ENCODE results near the gene NKX1-1.
"Not testable (repeated sequence)": the region's sequence is repeated elsewhere in the genome, so short reads cannot be mapped to it uniquely, and the experiment has no call there.

The NKX1-1 gene

GRCh38 chr4:1393866-1394265 lies 12.4 kb downstream of the NKX1-1 start:
- ATAC-seq (ENCODE audit: insufficient read depth, low read depth) (no peak), DNase-seq (no peak)
- TF ChIP-seq EZH2 (IDR thresholded peaks at IDR 0.05; ENCODE audit: borderline replicate concordance, low read depth, low read length, severe bottlenecking) (no peak), CTCF (IDR thresholded peaks at IDR 0.05; ENCODE audit: borderline replicate concordance, extremely low read depth, low read length, poor library complexity, severe bottlenecking) (no peak)

GRCh38 chr4:1393363-1393762 lies 12.9 kb downstream of the NKX1-1 start:
- not testable (repeated sequence) for H3K27ac ChIP-seq (ENCODE audit: low read length); H3K4me1 ChIP-seq (ENCODE audit: insufficient read depth, low read length); H3K4me2 ChIP-seq (ENCODE audit: insufficient read depth, low read length); H4K20me1 ChIP-seq (ENCODE audit: insufficient read depth, low read length); H3K27me3 ChIP-seq (ENCODE audit: insufficient read depth, low read length, poor library complexity); H3K79me2 ChIP-seq (ENCODE audit: insufficient read depth, low read length); H3K4me3 ChIP-seq (ENCODE audit: low read depth in 1 of 2, low read length in 2 of 2); ATAC-seq (ENCODE audit: insufficient read depth, low read depth); H2AFZ ChIP-seq (ENCODE audit: low read depth, low read length); DNase-seq; H3K9ac ChIP-seq (ENCODE audit: low read depth, low read length)
- H3K9me3 ChIP-seq (ENCODE audit: insufficient read depth, low read length, severe bottlenecking), result peaks cover 36% of the 10 kb centered on the region
- peaks cover 22% of the 10 kb centered on the region for H3K36me3 ChIP-seq (ENCODE audit: insufficient read depth, low read length)

More at GRCh38 chr4:1393866-1394265, 12.4 kb downstream of the NKX1-1 start:
- Histone ChIP-seq H3K4me2 (ENCODE audit: insufficient read depth, low read length) (no peak overlapping the region), H3K36me3 (ENCODE audit: insufficient read depth, low read length) (peaks cover 22% of the 10 kb centered on the region), H3K9me3 (ENCODE audit: insufficient read depth, low read length, severe bottlenecking) (peaks cover 37% of the 10 kb centered on the region), H3K4me3 (ENCODE audit: low read depth in 1 of 2, low read length in 2 of 2) (no peak overlapping the region), H3K9ac (ENCODE audit: low read depth, low read length) (no peak overlapping the region), H3K4me1 (ENCODE audit: insufficient read depth, low read length) (no peaks in the 10 kb centered on the region), H3K27ac (ENCODE audit: low read length) (no peak overlapping the region), H3K79me2 (ENCODE audit: insufficient read depth, low read length) (no peaks in the 10 kb centered on the region), H3K27me3 (ENCODE audit: insufficient read depth, low read length, poor library complexity) (no peaks in the 10 kb centered on the region), H4K20me1 (ENCODE audit: insufficient read depth, low read length) (no peaks in the 10 kb centered on the region), H2AFZ (ENCODE audit: low read depth, low read length) (no peak overlapping the region)

GRCh38 chr4:1385373-1386340 lies 20.6 kb downstream of the NKX1-1 start:
- Histone ChIP-seq H3K4me1 (ENCODE audit: insufficient read depth, low read length) (no peaks in the 10 kb centered on the region), H3K27me3 (ENCODE audit: insufficient read depth, low read length, poor library complexity) (no peaks in the 10 kb centered on the region), H3K27ac (ENCODE audit: low read length) (no peak overlapping the region), H4K20me1 (ENCODE audit: insufficient read depth, low read length) (no peaks in the 10 kb centered on the region), H2AFZ (ENCODE audit: low read depth, low read length) (no peak overlapping the region), H3K9ac (ENCODE audit: low read depth, low read length) (no peak overlapping the region), H3K4me3 (ENCODE audit: low read depth in 1 of 2, low read length in 2 of 2) (no peak overlapping the region), H3K9me3 (ENCODE audit: insufficient read depth, low read length, severe bottlenecking) (peaks cover 10% of the 10 kb centered on the region), H3K4me2 (ENCODE audit: insufficient read depth, low read length) (no peak overlapping the region), H3K36me3 (ENCODE audit: insufficient read depth, low read length) (peaks cover 15% of the 10 kb centered on the region; the same call in 1 of the 2 replicates), H3K79me2 (ENCODE audit: insufficient read depth, low read length) (no peaks in the 10 kb centered on the region)
- TF ChIP-seq EZH2 (IDR thresholded peaks at IDR 0.05; ENCODE audit: borderline replicate concordance, low read depth, low read length, severe bottlenecking) (no peak), CTCF (IDR thresholded peaks at IDR 0.05; ENCODE audit: borderline replicate concordance, extremely low read depth, low read length, poor library complexity, severe bottlenecking) (no peak)
- ATAC-seq (ENCODE audit: insufficient read depth, low read depth), result no peak
- no peak for DNase-seq

GRCh38 chr4:1384675-1385372 lies 21.4 kb downstream of the NKX1-1 start:
- Histone ChIP-seq H3K4me2 (ENCODE audit: insufficient read depth, low read length) (no peak overlapping the region), H3K27me3 (ENCODE audit: insufficient read depth, low read length, poor library complexity) (no peaks in the 10 kb centered on the region), H3K9ac (ENCODE audit: low read depth, low read length) (no peak overlapping the region), H3K4me3 (ENCODE audit: low read depth in 1 of 2, low read length in 2 of 2) (no peak overlapping the region), H3K36me3 (ENCODE audit: insufficient read depth, low read length) (peaks cover 15% of the 10 kb centered on the region; the same call in 1 of the 2 replicates), H3K4me1 (ENCODE audit: insufficient read depth, low read length) (no peaks in the 10 kb centered on the region), H3K9me3 (ENCODE audit: insufficient read depth, low read length, severe bottlenecking) (peaks cover 7% of the 10 kb centered on the region), H3K27ac (ENCODE audit: low read length) (no peak overlapping the region), H2AFZ (ENCODE audit: low read depth, low read length) (no peak overlapping the region), H3K79me2 (ENCODE audit: insufficient read depth, low read length) (no peaks in the 10 kb centered on the region), H4K20me1 (ENCODE audit: insufficient read depth, low read length) (no peaks in the 10 kb centered on the region)
- DNase-seq (no peak), ATAC-seq (ENCODE audit: insufficient read depth, low read depth) (no peak)
- TF ChIP-seq EZH2 (IDR thresholded peaks at IDR 0.05; ENCODE audit: borderline replicate concordance, low read depth, low read length, severe bottlenecking), result no peak
- no peak for TF ChIP-seq CTCF (IDR thresholded peaks at IDR 0.05; ENCODE audit: borderline replicate concordance, extremely low read depth, low read length, poor library complexity, severe bottlenecking)
